CD4-positive, alpha-beta T cell (primary cell): ENCODE results near the gene VASN. TPM values are rescaled to one million over a fixed set of nuclear protein-coding genes. Genes with fewer than 3 reads are reported as not detected.

ENCODE experiments used
- ATAC-seq: fragments of 200-7000 bp; cut with Tn5 transposase; one replicate; pipeline ENCODE4 v1.10.0; 2022; ENCODE audit warnings: mild to moderate bottlenecking; ENCODE audit not compliant: poor library complexity
- CTCF ChIA-PET: fragments of 350-600 bp; sonication (Branson Sonifier 250); formaldehyde crosslinking; loops from one replicate; lab custom pipeline; 2021; ENCODE audit warnings: antibody characterized with exemption, inconsistent platforms; lab: Charles Lee
- POLR2A ChIA-PET: fragments of 350-600 bp; sonication (Branson Sonifier 250); formaldehyde crosslinking; loops from one replicate; lab custom pipeline; 2021; ENCODE audit warnings: antibody characterized with exemption, inconsistent platforms; lab: Charles Lee
- DNase-seq, 14 experiments: peaks; one replicate each; pipeline ENCODE4 v3.0.0-alpha.2; 2013 to 2020; ENCODE audit warnings: mixed read lengths in 2 of 14
- H3K27ac ChIP-seq, 2 donors: one replicate each; pipeline versions ENCODE4 v1.5.1 to v1.7.0; 2013; ENCODE audit warnings: low read length in 2 of 2, low read depth in 1 of 2, mild to moderate bottlenecking in 1 of 2
- H3K27me3 ChIP-seq, 2 experiments: 1 replicate in 1 of 2; 2 replicates in 1 of 2; pipeline versions ENCODE4 v1.6.1 to v1.7.0; 2013; ENCODE audit warnings: low read length in 2 of 2, control low read depth in 1 of 2, mild to moderate bottlenecking in 1 of 2, moderate library complexity in 1 of 2; ENCODE audit not compliant: insufficient read depth in 2 of 2, control insufficient read depth in 1 of 2
- H3K36me3 ChIP-seq: one replicate; pipeline ENCODE4 v1.6.1; 2013; ENCODE audit warnings: low read length, control low read depth; ENCODE audit not compliant: insufficient read depth
- H3K4me1 ChIP-seq: one replicate; pipeline ENCODE4 v1.6.1; 2013; ENCODE audit warnings: low read length, control low read depth; ENCODE audit not compliant: insufficient read depth
- H3K4me3 ChIP-seq: one replicate; pipeline ENCODE4 v1.5.1; 2013; ENCODE audit warnings: mild to moderate bottlenecking, low read length, moderate library complexity
- H3K9me3 ChIP-seq, 2 experiments: 1 replicate in 1 of 2; 2 replicates in 1 of 2; pipeline versions ENCODE4 v1.6.1 to v1.7.0; 2013; ENCODE audit warnings: low read length in 2 of 2, mild to moderate bottlenecking in 2 of 2, control low read depth in 1 of 2, moderate library complexity in 1 of 2; ENCODE audit not compliant: control insufficient read depth in 1 of 2, insufficient read depth in 1 of 2
- H3K27ac Mint-ChIP-seq: one replicate; pipeline ENCODE4 v1.8.0; 2020; ENCODE audit warnings: mixed read lengths
- H3K27me3 Mint-ChIP-seq: one replicate; pipeline ENCODE4 v1.8.0; 2021; ENCODE audit warnings: mixed read lengths
- H3K36me3 Mint-ChIP-seq: one replicate; pipeline ENCODE4 v1.8.0; 2021; ENCODE audit warnings: low read depth, mixed read lengths
- H3K4me1 Mint-ChIP-seq: one replicate; pipeline ENCODE4 v1.8.0; 2021; ENCODE audit warnings: low read depth, mixed read lengths
- H3K4me3 Mint-ChIP-seq: one replicate; pipeline ENCODE4 v1.8.0; 2020; ENCODE audit warnings: mild to moderate bottlenecking, mixed read lengths
- H3K9me3 Mint-ChIP-seq: one replicate; pipeline ENCODE4 v1.8.0; 2020; ENCODE audit warnings: mixed read lengths
- intact Hi-C, 2 experiments: fragments of 100-400 bp; cut with DNase I in 1 of 2; cut with micrococcal nuclease in 1 of 2; formaldehyde crosslinking; loops; one replicate each; pipeline versions ENCODE4 v1.15.1 to v1.9.0; 2023 to 2025; cut with DNase I, micrococcal nuclease
- total RNA-seq, 174 experiments: library from RNA in 2 of 174; stranded (reverse) in 2 of 174; gene quantifications; one replicate each; pipeline ENCODE4 v1.2.3 and lab custom pipeline; 2021 to 2026
- TF ChIP-seq, protein P1 (sequence below): fragments of 200-600 bp; IDR thresholded peaks from one replicate; pipeline ENCODE4 v1.8.0; 2022; ENCODE audit warnings: antibody characterized with exemption, mild to moderate bottlenecking

The VASN gene
- total RNA-seq, 2 experiments from 2014 or later = 0.70 to 0.77 TPM

DNA sequence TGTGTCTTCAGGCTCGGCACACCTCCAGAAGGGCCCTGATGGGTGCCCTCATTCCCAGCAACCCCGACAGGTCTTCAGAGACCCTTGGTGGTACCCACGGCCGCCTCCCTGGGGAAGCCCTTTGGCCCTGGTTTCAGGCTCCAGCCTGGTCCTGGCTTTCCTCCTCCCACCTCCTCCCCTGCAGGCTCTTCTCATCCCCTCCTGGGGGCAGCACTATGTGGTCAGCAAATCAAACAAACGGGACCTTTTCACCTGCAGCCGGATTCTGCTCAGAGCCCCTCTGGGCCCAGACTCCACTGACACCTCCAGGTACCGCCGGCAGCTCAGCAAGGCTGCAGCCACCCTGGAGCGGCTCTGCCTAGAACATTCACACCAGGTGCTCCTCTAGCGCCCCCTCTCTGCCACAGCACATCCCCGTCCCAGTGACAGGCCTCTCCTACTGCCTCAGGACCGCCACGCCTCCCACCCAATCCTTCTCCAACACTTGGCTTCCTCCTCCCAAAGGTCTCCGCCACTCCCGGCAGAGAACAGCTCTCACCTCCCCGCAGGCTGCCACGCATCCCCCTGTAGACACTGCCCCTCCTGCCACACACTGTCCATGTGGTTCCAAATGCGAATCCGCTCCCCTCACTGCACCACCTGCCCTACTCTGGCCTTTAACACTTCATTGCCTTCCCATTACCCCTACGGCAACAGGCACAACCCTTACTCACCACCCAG, 32.8 kb downstream of the VASN start:
- no peaks in the 10 kb centered on the region for H3K27me3 Mint-ChIP-seq
- Histone ChIP-seq H3K36me3 (peaks cover 91% of the 10 kb centered on the region), H3K9me3 (no peaks in the 10 kb centered on the region), H3K4me3 (no peak overlapping the region), H3K27ac (no peak overlapping the region), H3K4me1 (peaks cover 25% of the 10 kb centered on the region), H3K27me3 (no peaks in the 10 kb centered on the region)
- TF ChIP-seq, protein P1, sequence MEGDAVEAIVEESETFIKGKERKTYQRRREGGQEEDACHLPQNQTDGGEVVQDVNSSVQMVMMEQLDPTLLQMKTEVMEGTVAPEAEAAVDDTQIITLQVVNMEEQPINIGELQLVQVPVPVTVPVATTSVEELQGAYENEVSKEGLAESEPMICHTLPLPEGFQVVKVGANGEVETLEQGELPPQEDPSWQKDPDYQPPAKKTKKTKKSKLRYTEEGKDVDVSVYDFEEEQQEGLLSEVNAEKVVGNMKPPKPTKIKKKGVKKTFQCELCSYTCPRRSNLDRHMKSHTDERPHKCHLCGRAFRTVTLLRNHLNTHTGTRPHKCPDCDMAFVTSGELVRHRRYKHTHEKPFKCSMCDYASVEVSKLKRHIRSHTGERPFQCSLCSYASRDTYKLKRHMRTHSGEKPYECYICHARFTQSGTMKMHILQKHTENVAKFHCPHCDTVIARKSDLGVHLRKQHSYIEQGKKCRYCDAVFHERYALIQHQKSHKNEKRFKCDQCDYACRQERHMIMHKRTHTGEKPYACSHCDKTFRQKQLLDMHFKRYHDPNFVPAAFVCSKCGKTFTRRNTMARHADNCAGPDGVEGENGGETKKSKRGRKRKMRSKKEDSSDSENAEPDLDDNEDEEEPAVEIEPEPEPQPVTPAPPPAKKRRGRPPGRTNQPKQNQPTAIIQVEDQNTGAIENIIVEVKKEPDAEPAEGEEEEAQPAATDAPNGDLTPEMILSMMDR = peak; percentile 41
- H3K4me1 Mint-ChIP-seq = peaks cover 27% of the 10 kb centered on the region
- POLR2A ChIA-PET = no interaction called here
- H3K27ac Mint-ChIP-seq = peak overlapping the region; percentile 84
- intact Hi-C loops = no loop called here
- H3K36me3 Mint-ChIP-seq = peaks cover 91% of the 10 kb centered on the region
- DNase-seq = peak in 8 of 14 experiments; percentile 12 to 66 (median 33)
- H3K4me3 Mint-ChIP-seq = peak overlapping the region; percentile 78
- CTCF ChIA-PET = interaction anchor here (3.7 kb wide), 1 partner anchor 11 kb away, joined by 45 read pairs; the partner anchor contains the start of gene CORO7
- H3K9me3 Mint-ChIP-seq = no peaks in the 10 kb centered on the region
- peak; percentile 32 for ATAC-seq

DNA sequence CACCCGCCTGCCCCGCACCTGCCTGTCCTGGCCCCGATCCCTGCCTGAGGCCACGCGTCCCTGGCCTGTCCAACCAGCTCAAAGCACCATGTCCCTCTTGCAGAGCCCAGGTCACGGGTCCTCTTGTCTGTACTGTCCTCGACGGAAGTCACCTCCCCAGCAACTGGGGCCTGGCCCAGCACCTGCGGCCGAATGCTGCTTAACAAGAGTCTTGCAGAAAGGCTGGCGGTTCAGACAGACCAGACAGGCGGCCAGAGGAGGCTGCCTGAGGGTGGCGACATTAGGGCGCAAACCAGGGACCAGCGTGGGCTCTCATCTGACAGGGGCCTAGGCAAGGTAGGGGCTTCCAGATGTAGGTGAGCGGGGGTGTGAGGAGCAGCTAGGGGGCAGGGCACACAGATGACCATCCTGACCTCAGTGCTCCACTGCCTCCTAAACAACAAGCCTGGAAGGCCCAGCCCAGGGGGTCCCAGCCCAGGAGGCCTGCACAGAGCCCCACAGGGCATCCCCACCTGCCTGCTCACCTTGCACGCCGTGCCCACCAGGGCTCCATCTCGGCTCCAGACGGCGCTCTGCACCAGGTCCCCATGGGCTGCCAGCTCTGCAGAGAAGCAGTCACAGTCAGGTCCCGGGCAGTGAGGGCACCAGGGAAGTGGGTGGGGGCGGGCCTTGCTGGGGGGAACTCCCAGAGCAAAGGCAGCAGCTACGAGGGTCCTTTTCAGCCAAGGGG, 33.5 kb downstream of the VASN start:
- Histone ChIP-seq H3K36me3 (peaks cover 92% of the 10 kb centered on the region), H3K27me3 (no peaks in the 10 kb centered on the region), H3K4me1 (peaks cover 29% of the 10 kb centered on the region), H3K9me3 (no peaks in the 10 kb centered on the region), H3K4me3 (no peak overlapping the region), H3K27ac (no peak overlapping the region)
- POLR2A ChIA-PET = interaction anchor here (1.1 kb wide), 1 partner anchor 11 kb away, joined by 4 read pairs; the partner anchor contains the start of gene CORO7
- DNase-seq (peak in 2 of 14 experiments; percentile 14 to 31), ATAC-seq (no peak)
- H3K9me3 Mint-ChIP-seq = no peaks in the 10 kb centered on the region
- H3K4me3 Mint-ChIP-seq = peak overlapping the region; percentile 78
- intact Hi-C loops = no loop called here
- H3K27ac Mint-ChIP-seq = peak overlapping the region; percentile 84
- TF ChIP-seq, protein P1 = no peak
- no peaks in the 10 kb centered on the region for H3K27me3 Mint-ChIP-seq
- peaks cover 91% of the 10 kb centered on the region for H3K36me3 Mint-ChIP-seq
- CTCF ChIA-PET = interaction anchor here (3.7 kb wide), 1 partner anchor 10 kb away, joined by 45 read pairs; the partner anchor contains the start of gene CORO7
- peaks cover 26% of the 10 kb centered on the region for H3K4me1 Mint-ChIP-seq

DNA sequence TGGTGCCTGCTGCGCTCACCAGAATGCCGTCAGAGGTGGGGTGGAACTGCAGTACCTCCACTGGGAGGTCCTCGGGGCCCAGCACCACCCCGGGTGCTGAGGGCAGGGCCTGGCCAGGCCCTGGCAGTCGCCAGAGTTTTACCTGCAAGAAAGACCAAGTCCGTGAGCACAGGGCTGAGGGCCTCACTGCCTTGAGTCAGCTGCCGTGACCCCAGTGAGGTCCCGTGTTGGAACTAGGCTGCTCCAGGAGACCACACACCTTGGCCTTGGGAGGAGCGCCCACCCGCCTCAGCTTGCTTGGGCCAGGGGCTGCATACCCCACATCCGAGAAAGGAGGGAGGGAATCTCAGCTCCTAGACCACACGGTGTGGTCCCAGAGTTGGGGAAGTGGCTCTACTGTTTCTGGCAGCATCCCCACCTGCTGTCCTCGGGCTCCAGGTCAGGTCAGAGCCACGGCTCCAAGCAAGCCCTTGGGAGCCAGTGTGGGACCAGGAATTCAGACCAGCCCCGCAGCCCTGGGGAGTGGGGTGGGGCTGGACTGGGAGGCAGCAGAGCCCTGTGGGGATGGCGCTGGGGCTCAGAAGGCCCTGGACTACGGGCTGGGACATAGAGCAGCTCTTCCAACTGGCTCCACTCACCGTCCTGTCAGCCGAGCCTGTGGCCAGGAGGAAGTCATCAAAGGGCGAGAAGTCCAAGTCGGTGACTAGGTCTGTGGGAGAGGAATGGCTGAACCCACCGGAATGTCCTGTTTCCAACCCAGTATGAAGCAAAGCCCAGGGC, 36.1 kb downstream of the VASN start:
- DNase-seq (peak in 1 of 14 experiments; percentile 27), ATAC-seq (no peak)
- no peak overlapping the region for H3K4me3 Mint-ChIP-seq
- Histone ChIP-seq H3K4me1 (peaks cover 48% of the 10 kb centered on the region), H3K9me3 (no peaks in the 10 kb centered on the region), H3K4me3 (no peak overlapping the region), H3K27ac (no peak overlapping the region), H3K27me3 (no peaks in the 10 kb centered on the region), H3K36me3 (peaks cover 98% of the 10 kb centered on the region)
- H3K36me3 Mint-ChIP-seq = peaks cover 89% of the 10 kb centered on the region
- H3K27me3 Mint-ChIP-seq = no peaks in the 10 kb centered on the region
- peak overlapping the region; percentile 9 for H3K27ac Mint-ChIP-seq
- CTCF ChIA-PET = no interaction called here
- H3K9me3 Mint-ChIP-seq = no peaks in the 10 kb centered on the region
- TF ChIP-seq, protein P1 = no peak
- intact Hi-C loops = no loop called here
- POLR2A ChIA-PET = no interaction called here
- peaks cover 31% of the 10 kb centered on the region for H3K4me1 Mint-ChIP-seq
